Endometrial microvascular endothelial cells (primary cell): ENCODE results near the gene CLDN19. TPM values are rescaled to one million over a fixed set of nuclear protein-coding genes. Genes with fewer than 3 reads are reported as not detected.

Experiments
- total RNA-seq: library from RNA; depleted of rRNA; stranded (reverse); fragments of >200 nt; gene quantifications from one replicate; pipeline ENCODE4 v1.2.3, GENCODE V29; 2015; ENCODE audit errors: inconsistent ontology term

The CLDN19 gene
- total RNA-seq, 1 donor from 2014 or later: not detected

Other genes with a start within 250 kb of the CLDN19 start
- gene PPIH, start 81.8 kb downstream of the CLDN19 start, total RNA-seq: 73.4 TPM
- 532 TPM for gene YBX1, start 57.8 kb downstream of the CLDN19 start, total RNA-seq
- 111 TPM for gene P3H1, start 26.8 kb upstream of the CLDN19 start, total RNA-seq
- gene C1orf50, start 27.0 kb upstream of the CLDN19 start, total RNA-seq: 10.1 TPM
- not detected for gene TMEM269, start 44.8 kb upstream of the CLDN19 start, total RNA-seq
- 9.7 TPM for gene ERMAP, start 76.9 kb upstream of the CLDN19 start, total RNA-seq
- gene SVBP, start 77.2 kb upstream of the CLDN19 start, total RNA-seq: 13.8 TPM
- gene ZNF691, start 106.4 kb upstream of the CLDN19 start, total RNA-seq: 4.9 TPM
- 39.0 TPM for gene SLC2A1, start 218.6 kb upstream of the CLDN19 start, total RNA-seq